Measurements from ENCODE around the gene MYO1D. TPM values are rescaled to one million over a fixed set of nuclear protein-coding genes. Genes with fewer than 3 reads are reported as not detected.

The MYO1D gene
- total RNA-seq, 4 donors from 2014 or later, result 46.3 to 139 (median 80.0) TPM

GRCh38 chr17:32461498-32461852 is 415.4 kb downstream of the MYO1D start:
- TF ChIP-seq CTCF (IDR thresholded peaks at IDR 0.05; ENCODE audit: low read depth), result no peak

GRCh38 chr17:32460054-32460453 is 416.9 kb downstream of the MYO1D start:
- no peak for TF ChIP-seq CTCF (IDR thresholded peaks at IDR 0.05; ENCODE audit: low read depth)

- no peak for TF ChIP-seq CTCF (IDR thresholded peaks at IDR 0.05; ENCODE audit: low read depth)
These were observed 418.6 kb downstream of the MYO1D start for GRCh38 chr17:32458371-32458770.

GRCh38 chr17:32453370-32453769 is 423.6 kb downstream of the MYO1D start:
- no peak for TF ChIP-seq CTCF (IDR thresholded peaks at IDR 0.05; ENCODE audit: low read depth)

GRCh38 chr17:32452281-32452680 is 424.6 kb downstream of the MYO1D start:
- no peak for TF ChIP-seq CTCF (IDR thresholded peaks at IDR 0.05; ENCODE audit: low read depth)

- TF ChIP-seq CTCF (IDR thresholded peaks at IDR 0.05; ENCODE audit: low read depth), result no peak
These were observed 425.0 kb downstream of the MYO1D start for GRCh38 chr17:32451879-32452278.

GRCh38 chr17:32449963-32450362 is 427.0 kb downstream of the MYO1D start:
- no peak for TF ChIP-seq CTCF (IDR thresholded peaks at IDR 0.05; ENCODE audit: low read depth)
